ENCODE measurements around the gene ZXDC. TPM values are rescaled to one million over a fixed set of nuclear protein-coding genes. Genes with fewer than 3 reads are reported as not detected.

The ZXDC gene
- total RNA-seq, 4 donors from 2014 or later = 22.7 to 47.0 (median 27.9) TPM

- DNase-seq (ENCODE audit: low spot score) (no peak), ATAC-seq (ENCODE audit: low FRiP score) (no peak)
- no peak for TF ChIP-seq CTCF (IDR thresholded peaks at IDR 0.05)
These were observed 19.2 kb upstream of the ZXDC start for GRCh38 chr3:126494970-126495230.

DNA sequence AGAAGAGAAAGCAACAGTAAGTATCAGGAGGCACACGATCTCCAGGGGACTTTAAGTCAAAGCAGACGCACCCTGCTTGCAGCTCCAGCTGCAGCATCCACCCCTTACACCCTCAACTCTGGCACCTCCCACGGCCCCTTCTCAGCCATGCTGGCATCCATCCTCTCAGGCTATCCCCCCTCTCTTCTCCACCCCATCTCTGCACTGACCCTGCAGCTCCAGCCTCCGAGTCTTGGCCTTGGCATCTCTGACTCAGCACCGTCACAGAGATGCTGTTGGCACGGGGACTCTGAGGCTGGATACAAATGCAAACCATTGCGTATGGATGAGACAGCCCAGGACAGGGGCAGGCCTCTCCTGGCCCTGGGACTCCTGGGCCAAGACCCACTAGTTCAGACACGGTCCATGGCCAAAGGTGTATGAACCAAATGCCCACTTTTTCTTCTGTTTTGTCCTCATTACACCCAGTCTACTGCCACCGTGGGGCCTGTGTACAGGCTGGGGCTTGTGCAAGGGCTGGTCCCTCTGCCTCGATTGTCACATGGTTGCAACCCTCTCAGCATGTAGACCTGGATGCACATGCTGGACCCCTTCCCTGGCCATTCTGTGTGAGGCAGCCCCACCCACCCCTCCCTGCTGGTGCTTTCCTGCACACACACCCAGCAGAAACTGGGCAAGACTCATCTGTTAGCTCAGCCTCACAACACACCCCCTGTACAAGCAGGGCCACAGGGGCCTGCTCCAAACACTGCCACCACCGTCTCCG is 18.7 kb upstream of the ZXDC start:
- ATAC-seq (ENCODE audit: low FRiP score) (no peak), DNase-seq (ENCODE audit: low spot score) (no peak)
- no peak for TF ChIP-seq CTCF (IDR thresholded peaks at IDR 0.05)

GRCh38 chr3:126493739-126494138 is 18.0 kb upstream of the ZXDC start:
- TF ChIP-seq CTCF (IDR thresholded peaks at IDR 0.05) = no peak
- no peak for ATAC-seq (ENCODE audit: low FRiP score)

GRCh38 chr3:126493051-126493450 is 17.4 kb upstream of the ZXDC start:
- TF ChIP-seq CTCF (IDR thresholded peaks at IDR 0.05) = no peak
- ATAC-seq (ENCODE audit: low FRiP score) (no peak), DNase-seq (ENCODE audit: low spot score) (no peak)

More at GRCh38 chr3:126493739-126494138, 18.0 kb upstream of the ZXDC start:
- DNase-seq (ENCODE audit: low spot score) = no peak

GRCh38 chr3:126491221-126492013 is 15.7 kb upstream of the ZXDC start:
- ATAC-seq (ENCODE audit: low FRiP score) = no peak
- no peak for TF ChIP-seq CTCF (IDR thresholded peaks at IDR 0.05)
- no peak for DNase-seq (ENCODE audit: low spot score)

- no peak for TF ChIP-seq CTCF (IDR thresholded peaks at IDR 0.05)
- ATAC-seq (ENCODE audit: low FRiP score) (no peak), DNase-seq (ENCODE audit: low spot score) (no peak)
These were observed 14.9 kb upstream of the ZXDC start for GRCh38 chr3:126490619-126491018.

Measured in omental fat pad (tissue), 4 donors.